Body of pancreas (tissue), 4 donors: ENCODE measurements around the gene KLF14.

Experiments used
- POLR2A ChIP-seq, 3 donors: fragments of 450-650 bp; IDR thresholded peaks; one replicate each; pipeline ENCODE4 v1.6.1; 2016; ENCODE audit warnings: antibody characterized with exemption in 3 of 3, mild to moderate bottlenecking in 2 of 3
- TF ChIP-seq, protein P1 (sequence below), 7 experiments: fragments of 450-650 bp in 4 of 7; fragments of 200-600 bp in 3 of 7; sonication (generic) in 3 of 7; IDR thresholded peaks; one replicate each; pipeline ENCODE4 v1.5.1; 2016 to 2019; ENCODE audit warnings: antibody characterized with exemption in 7 of 7

DNA sequence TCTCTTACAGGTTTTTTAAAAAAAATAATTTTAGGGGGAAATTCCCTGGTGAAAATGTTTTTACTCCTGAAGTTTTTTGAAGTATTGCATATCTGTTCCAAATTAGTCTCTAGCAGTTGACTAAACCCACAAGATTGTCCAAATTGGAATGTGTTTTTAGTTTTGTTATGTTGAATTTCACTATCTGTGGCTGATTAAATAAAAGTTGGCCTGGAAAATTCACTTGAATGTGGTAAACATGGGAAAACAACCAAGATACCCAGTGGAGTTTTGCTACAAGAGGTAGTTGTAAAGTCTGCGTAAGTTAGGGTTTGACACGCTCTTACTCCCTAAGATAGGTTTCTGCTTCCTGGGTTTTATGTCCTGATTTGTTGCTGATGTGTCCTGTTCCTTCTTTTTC lies 51.0 kb downstream of the KLF14 start:
- TF ChIP-seq, protein P1, sequence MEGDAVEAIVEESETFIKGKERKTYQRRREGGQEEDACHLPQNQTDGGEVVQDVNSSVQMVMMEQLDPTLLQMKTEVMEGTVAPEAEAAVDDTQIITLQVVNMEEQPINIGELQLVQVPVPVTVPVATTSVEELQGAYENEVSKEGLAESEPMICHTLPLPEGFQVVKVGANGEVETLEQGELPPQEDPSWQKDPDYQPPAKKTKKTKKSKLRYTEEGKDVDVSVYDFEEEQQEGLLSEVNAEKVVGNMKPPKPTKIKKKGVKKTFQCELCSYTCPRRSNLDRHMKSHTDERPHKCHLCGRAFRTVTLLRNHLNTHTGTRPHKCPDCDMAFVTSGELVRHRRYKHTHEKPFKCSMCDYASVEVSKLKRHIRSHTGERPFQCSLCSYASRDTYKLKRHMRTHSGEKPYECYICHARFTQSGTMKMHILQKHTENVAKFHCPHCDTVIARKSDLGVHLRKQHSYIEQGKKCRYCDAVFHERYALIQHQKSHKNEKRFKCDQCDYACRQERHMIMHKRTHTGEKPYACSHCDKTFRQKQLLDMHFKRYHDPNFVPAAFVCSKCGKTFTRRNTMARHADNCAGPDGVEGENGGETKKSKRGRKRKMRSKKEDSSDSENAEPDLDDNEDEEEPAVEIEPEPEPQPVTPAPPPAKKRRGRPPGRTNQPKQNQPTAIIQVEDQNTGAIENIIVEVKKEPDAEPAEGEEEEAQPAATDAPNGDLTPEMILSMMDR (IDR thresholded peaks at IDR 0.05), result no peak
- TF ChIP-seq POLR2A (IDR thresholded peaks at IDR 0.05), result no peak
